ENCODE data around the gene SNRPA1. TPM values are rescaled to one million over a fixed set of nuclear protein-coding genes. Genes with fewer than 3 reads are reported as not detected.
A peak's percentile ranks its signal among the peaks of the same experiment; 100 is the strongest.

The SNRPA1 gene
- total and polyA plus RNA-seq, 2 of the 13 experiments (the other 11 are each of a cell fraction or from before 2014, with no cell fraction given): 41.2 to 108 TPM

DNA sequence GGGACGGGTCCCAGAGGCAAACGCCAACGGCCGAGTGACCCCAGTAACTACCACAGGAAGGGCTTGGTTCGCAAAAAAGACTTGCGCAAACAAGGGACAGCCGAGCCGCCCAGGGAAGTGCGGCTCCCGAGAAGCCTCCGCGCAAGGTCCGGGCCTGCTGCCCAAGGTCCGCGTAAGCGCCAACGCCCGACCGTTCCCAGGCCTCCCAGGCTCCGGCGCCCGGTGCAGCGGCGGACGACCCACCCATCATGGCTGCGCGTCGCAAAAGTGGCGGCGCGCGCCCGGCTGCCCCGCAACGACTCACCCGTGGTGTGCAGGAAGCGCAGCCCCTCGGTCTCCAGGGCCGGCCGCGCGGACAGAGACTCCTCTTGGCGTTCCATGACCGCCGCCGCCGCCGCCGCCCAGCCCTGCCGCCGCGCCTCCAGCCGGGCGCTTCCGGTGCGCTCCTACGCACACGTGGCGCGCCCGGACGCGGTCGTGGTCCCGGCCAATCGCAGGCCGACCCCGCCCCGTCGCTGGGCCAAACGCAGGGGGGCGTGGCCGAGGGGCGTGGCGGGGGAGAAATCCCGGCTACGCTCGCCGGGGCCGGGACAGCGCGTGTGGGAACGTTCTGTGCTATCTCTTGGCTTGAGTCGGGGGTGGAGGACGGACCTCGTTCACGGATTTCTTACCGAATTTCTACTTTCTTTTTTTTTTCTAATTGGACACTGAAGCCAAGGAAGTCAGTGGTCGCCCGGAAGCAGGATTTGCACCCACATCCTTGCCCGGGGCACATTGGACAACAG, 17.8 kb downstream of the SNRPA1 start, which contains the start of gene SELENOS (continued):
- TF ChIP-seq KDM2A (CRISPR knock-in tag; IDR thresholded peaks at IDR 0.05; ENCODE audit: borderline replicate concordance, low read depth): peak; percentile 46; the same call in 1 of the 2 replicates
- no peak for TF ChIP-seq TAF15 (IDR thresholded peaks at IDR 0.05; ENCODE audit: low read depth, low read length, poor library complexity, severe bottlenecking)
- no peak for TF ChIP-seq SIN3B (IDR thresholded peaks at IDR 0.05; ENCODE audit: low read length)
- 0 out of 2 replicates have a peak, but pooled peaks have one; percentile 25 for TF ChIP-seq ZNF629 (CRISPR knock-in tag; conservative IDR thresholded peaks at IDR 0.05)
- TF ChIP-seq, protein P1, sequence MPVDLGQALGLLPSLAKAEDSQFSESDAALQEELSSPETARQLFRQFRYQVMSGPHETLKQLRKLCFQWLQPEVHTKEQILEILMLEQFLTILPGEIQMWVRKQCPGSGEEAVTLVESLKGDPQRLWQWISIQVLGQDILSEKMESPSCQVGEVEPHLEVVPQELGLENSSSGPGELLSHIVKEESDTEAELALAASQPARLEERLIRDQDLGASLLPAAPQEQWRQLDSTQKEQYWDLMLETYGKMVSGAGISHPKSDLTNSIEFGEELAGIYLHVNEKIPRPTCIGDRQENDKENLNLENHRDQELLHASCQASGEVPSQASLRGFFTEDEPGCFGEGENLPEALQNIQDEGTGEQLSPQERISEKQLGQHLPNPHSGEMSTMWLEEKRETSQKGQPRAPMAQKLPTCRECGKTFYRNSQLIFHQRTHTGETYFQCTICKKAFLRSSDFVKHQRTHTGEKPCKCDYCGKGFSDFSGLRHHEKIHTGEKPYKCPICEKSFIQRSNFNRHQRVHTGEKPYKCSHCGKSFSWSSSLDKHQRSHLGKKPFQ (CRISPR knock-in tag; IDR thresholded peaks at IDR 0.05; ENCODE audit: insufficient replicate concordance): no peak
- TF ChIP-seq KIAA2018 (CRISPR knock-in tag; IDR thresholded peaks at IDR 0.05; ENCODE audit: borderline replicate concordance): no peak
- TF ChIP-seq HOXA3 (CRISPR knock-in tag; IDR thresholded peaks at IDR 0.05): peak; percentile 93
- no peak for TF ChIP-seq RBM22 (optimal IDR thresholded peaks at IDR 0.05; ENCODE audit: low read length)
- TF ChIP-seq MAF1 (CRISPR knock-in tag; IDR thresholded peaks at IDR 0.05; ENCODE audit: borderline replicate concordance): no peak
- peak; percentile 90; the same call in 1 of the 2 replicates for TF ChIP-seq IRF9 (CRISPR knock-in tag; IDR thresholded peaks at IDR 0.05; ENCODE audit: borderline replicate concordance)
- no peak for TF ChIP-seq NR2F1 (CRISPR knock-in tag; IDR thresholded peaks at IDR 0.05)
- TF ChIP-seq CEBPZ (IDR thresholded peaks at IDR 0.05; ENCODE audit: low read length): no peak
- TF ChIP-seq MIER2 (CRISPR knock-in tag; IDR thresholded peaks at IDR 0.05): no peak
- no peak for TF ChIP-seq ERF (CRISPR knock-in tag; IDR thresholded peaks at IDR 0.05)

Data from HepG2 (cell line).